KMS-11 (cell line): ENCODE measurements around the gene RASD2.

Experiments
- H2AFZ ChIP-seq: fragments of 200-600 bp; sonication (generic); 2 replicates; pipeline ENCODE4 v1.6.1; 2016; ENCODE audit warnings: antibody characterized with exemption, mixed run types, low read depth
- H3K27ac ChIP-seq: fragments of 200-600 bp; sonication (generic); 2 replicates; pipeline ENCODE4 v1.6.1; 2016; ENCODE audit warnings: mild to moderate bottlenecking, mixed run types
- H3K27me3 ChIP-seq: fragments of 200-600 bp; sonication (generic); 2 replicates; pipeline ENCODE4 v1.6.1; 2017; ENCODE audit warnings: mild to moderate bottlenecking, low read depth, mixed run types, moderate library complexity; ENCODE audit not compliant: insufficient read depth
- H3K36me3 ChIP-seq: fragments of 200-600 bp; sonication (generic); 2 replicates; pipeline ENCODE4 v1.6.1; 2017; ENCODE audit warnings: mild to moderate bottlenecking, mixed run types; ENCODE audit not compliant: insufficient read depth
- H3K4me1 ChIP-seq: fragments of 200-600 bp; sonication (generic); 2 replicates; pipeline ENCODE4 v1.6.1; 2016; ENCODE audit warnings: mild to moderate bottlenecking, low read depth, mixed run types; ENCODE audit not compliant: poor library complexity, severe bottlenecking
- H3K4me2 ChIP-seq: fragments of 200-600 bp; sonication (generic); 2 replicates; pipeline ENCODE4 v1.7.0; 2016; ENCODE audit warnings: mild to moderate bottlenecking, mixed run types
- H3K4me3 ChIP-seq: fragments of 200-600 bp; sonication (generic); IDR thresholded peaks from 2 replicates; pipeline ENCODE4 v1.6.1; 2017; ENCODE audit warnings: low read depth, low read length, mixed read lengths; ENCODE audit not compliant: insufficient read depth
- H3K79me2 ChIP-seq: fragments of 200-600 bp; sonication (generic); 2 replicates; pipeline ENCODE4 v1.6.1; 2016; ENCODE audit warnings: low read depth, mixed run types; ENCODE audit not compliant: insufficient read depth
- H3K9ac ChIP-seq: fragments of 200-600 bp; sonication (generic); 2 replicates; pipeline ENCODE4 v1.6.1; 2016; ENCODE audit warnings: mild to moderate bottlenecking, mixed run types
- H4K20me1 ChIP-seq: fragments of 200-600 bp; sonication (generic); 2 replicates; pipeline ENCODE4 v1.6.1; 2016; ENCODE audit warnings: mild to moderate bottlenecking, mixed run types; ENCODE audit not compliant: insufficient read depth
- TF ChIP-seq, protein P1 (sequence below): fragments of 200-600 bp; sonication (generic); conservative IDR thresholded peaks from 2 replicates; pipeline ENCODE4 v1.6.1; 2017; ENCODE audit warnings: low read depth, mild to moderate bottlenecking, antibody characterized with exemption, low read length, moderate library complexity, mixed read lengths

RASD2 gene

GRCh38 chr22:35544827-35545226 is 4.2 kb downstream of the RASD2 start:
- Histone ChIP-seq H3K36me3 (no peaks in the 10 kb centered on the region), H3K79me2 (no peaks in the 10 kb centered on the region), H4K20me1 (no peaks in the 10 kb centered on the region), H3K4me1 (peaks cover 5% of the 10 kb centered on the region), H2AFZ (no peak overlapping the region), H3K27me3 (peaks cover 50% of the 10 kb centered on the region), H3K9ac (no peak overlapping the region), H3K4me2 (no peak overlapping the region), H3K27ac (no peak overlapping the region), H3K4me3 (no peak overlapping the region)
- TF ChIP-seq, protein P1, sequence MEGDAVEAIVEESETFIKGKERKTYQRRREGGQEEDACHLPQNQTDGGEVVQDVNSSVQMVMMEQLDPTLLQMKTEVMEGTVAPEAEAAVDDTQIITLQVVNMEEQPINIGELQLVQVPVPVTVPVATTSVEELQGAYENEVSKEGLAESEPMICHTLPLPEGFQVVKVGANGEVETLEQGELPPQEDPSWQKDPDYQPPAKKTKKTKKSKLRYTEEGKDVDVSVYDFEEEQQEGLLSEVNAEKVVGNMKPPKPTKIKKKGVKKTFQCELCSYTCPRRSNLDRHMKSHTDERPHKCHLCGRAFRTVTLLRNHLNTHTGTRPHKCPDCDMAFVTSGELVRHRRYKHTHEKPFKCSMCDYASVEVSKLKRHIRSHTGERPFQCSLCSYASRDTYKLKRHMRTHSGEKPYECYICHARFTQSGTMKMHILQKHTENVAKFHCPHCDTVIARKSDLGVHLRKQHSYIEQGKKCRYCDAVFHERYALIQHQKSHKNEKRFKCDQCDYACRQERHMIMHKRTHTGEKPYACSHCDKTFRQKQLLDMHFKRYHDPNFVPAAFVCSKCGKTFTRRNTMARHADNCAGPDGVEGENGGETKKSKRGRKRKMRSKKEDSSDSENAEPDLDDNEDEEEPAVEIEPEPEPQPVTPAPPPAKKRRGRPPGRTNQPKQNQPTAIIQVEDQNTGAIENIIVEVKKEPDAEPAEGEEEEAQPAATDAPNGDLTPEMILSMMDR: no peak

GRCh38 chr22:35546886-35547285 is 6.3 kb downstream of the RASD2 start:
- Histone ChIP-seq H3K9ac (no peak overlapping the region), H4K20me1 (no peaks in the 10 kb centered on the region), H3K4me1 (peaks cover 4% of the 10 kb centered on the region), H3K27me3 (peaks cover 37% of the 10 kb centered on the region), H3K4me3 (no peak overlapping the region), H3K36me3 (no peaks in the 10 kb centered on the region), H3K79me2 (no peaks in the 10 kb centered on the region), H3K27ac (no peak overlapping the region), H2AFZ (no peak overlapping the region), H3K4me2 (no peak overlapping the region)
- TF ChIP-seq, protein P1: no peak

DNA sequence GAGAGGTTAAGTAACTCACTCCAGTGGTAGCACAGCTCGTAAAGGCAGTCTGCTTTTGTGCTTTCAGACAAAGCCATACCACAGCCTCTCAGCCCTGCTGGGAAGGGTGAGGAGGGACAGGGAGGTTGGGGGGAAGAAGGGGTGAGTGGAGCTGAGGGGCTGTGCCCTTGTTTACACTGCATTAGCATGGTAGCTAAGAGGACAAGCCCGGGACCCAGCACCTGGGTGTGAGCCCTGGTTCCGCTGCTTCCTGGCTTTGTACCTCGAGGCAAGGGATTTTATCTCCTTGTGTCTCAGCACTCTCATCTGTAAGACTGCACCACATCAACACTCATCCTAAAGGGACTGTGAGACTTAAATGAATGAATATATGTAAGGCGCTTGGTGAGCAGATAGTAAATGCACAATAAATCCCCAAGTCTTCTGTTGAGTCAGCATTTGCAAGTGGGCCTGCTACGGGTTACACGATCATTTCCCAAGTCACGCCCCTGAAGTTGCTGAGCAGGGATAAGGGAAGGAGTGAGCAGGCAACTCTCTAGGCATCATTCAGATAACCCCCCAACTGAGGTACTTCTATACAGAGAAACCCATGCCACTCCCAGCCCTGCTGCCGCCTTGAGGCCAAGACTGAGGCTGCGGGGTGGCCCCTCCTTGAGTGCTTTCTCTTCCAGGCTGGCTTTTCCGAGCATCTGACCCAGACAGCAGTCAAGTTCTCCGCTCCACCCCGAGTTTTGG is 7.5 kb downstream of the RASD2 start:
- H3K27ac ChIP-seq: no peak overlapping the region
- peaks cover 15% of the 10 kb centered on the region for H3K4me1 ChIP-seq
- H2AFZ ChIP-seq: no peak overlapping the region
- H3K4me3 ChIP-seq: no peak overlapping the region
- H3K36me3 ChIP-seq: no peaks in the 10 kb centered on the region
- no peaks in the 10 kb centered on the region for H4K20me1 ChIP-seq
- H3K4me2 ChIP-seq: no peak overlapping the region
- TF ChIP-seq, protein P1: no peak
- H3K79me2 ChIP-seq: no peaks in the 10 kb centered on the region
- peaks cover 25% of the 10 kb centered on the region for H3K27me3 ChIP-seq
- no peak overlapping the region for H3K9ac ChIP-seq

DNA sequence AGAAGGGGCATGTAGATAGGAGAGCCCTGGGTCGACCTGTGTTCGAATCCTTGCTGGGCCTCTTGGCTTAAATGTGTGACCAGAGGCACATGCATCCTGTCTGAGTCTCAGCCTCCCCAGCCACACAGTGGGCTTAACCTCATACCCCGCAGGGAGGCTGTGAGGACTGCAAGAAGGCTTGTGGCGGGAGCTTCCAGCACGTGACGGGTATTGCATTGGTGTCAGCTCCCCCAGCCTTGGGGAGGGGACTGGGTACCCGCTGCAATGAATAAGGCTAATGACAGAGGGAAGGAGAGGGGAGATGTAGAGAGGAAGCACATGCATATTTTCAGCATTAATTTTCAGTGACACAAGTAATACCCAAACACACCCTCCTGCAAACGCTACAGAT is 8.1 kb downstream of the RASD2 start:
- Histone ChIP-seq H3K36me3 (no peaks in the 10 kb centered on the region), H3K27ac (no peak overlapping the region), H4K20me1 (no peaks in the 10 kb centered on the region), H3K79me2 (no peaks in the 10 kb centered on the region), H3K9ac (no peak overlapping the region), H3K27me3 (peaks cover 21% of the 10 kb centered on the region; the same call in 1 of the 2 replicates), H3K4me1 (peaks cover 12% of the 10 kb centered on the region), H3K4me3 (no peak overlapping the region), H3K4me2 (no peak overlapping the region), H2AFZ (no peak overlapping the region)
- TF ChIP-seq, protein P1: no peak
